HG03103 (cell line): Measurements from ENCODE around the gene CATSPER3.

ENCODE experiments used
- ATAC-seq: cut with Tn5 transposase; IDR thresholded peaks from one replicate; pipeline ENCODE4 v1.9.1; 2021; ENCODE audit warnings: low read depth; ENCODE audit not compliant: unreplicated experiment

Gene CATSPER3

GRCh38 chr5:135009736-135010501, 42.2 kb downstream of the CATSPER3 start:
- no peak for ATAC-seq

- no peak for ATAC-seq
Observed at GRCh38 chr5:135010502-135011354, 43.0 kb downstream of the CATSPER3 start.

DNA sequence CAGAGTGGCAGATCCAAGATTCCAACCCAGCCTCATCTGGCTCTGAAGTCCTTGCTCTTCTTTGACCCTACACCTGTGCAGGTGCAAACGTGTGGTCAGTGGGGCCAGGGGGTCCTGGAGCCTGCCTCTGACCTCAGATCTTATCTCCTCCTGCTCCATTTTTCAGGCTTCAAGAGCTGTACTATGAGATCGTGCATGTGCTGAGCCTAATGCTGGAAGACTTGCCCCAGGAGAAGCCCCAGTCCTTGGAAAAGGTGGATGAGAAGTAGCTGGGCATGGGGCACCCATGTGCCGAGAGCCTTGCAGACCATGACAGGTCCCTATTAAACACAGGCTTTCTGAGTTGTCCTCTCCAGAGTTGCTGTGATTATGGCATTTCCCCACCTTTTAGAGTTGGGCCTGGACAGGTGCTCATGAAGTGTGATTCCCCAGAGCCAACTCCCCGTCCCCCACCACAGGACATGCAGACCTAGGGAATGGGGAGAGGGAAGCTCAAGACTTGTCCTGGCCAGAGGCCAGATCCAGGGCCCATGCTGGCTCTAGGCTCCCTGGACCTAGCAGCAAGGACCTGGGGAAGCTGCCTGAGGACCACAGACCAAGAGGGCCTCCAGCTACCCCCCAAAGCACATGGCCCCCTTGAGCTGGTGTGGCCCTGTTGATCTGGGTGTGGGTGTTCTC, 43.8 kb downstream of the CATSPER3 start:
- no peak for ATAC-seq

GRCh38 chr5:135012033-135012588, 44.4 kb downstream of the CATSPER3 start:
- ATAC-seq = no peak

- ATAC-seq = no peak
Observed at GRCh38 chr5:135012951-135013391, 45.3 kb downstream of the CATSPER3 start.

GRCh38 chr5:135013445-135013844, 45.7 kb downstream of the CATSPER3 start:
- no peak for ATAC-seq

DNA sequence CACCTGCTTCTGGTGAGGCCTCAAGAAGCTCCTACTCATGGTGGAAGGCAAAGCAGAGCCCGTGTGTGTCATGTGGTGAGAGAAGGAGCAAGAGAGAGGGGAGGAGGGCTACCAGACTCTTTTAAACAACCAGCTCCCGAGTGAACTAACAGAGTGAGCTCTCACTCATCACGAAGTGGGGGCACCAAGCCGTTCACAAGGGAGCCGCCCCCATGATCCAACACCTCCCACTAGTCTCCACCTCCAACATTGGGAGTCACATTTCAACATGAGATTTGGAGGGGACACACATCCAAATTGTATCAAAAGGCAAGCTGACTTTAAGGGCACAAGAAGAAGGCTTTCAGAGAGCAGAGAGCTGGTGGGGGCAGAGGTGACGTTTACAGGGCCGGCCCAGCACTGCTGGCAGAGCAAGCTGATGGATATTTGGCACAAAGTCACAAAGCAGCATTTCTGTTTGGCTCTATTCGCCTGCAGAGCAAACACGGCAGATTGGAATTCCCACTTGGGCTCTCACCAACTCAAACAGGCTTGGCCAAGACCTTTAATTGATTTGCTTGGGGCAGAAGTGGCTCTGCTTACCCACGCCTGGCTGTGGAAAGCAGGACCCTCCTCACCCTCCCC, 46.4 kb downstream of the CATSPER3 start:
- no peak for ATAC-seq

- no peak for ATAC-seq
Observed at GRCh38 chr5:135015942-135016341, 48.2 kb downstream of the CATSPER3 start.

DNA sequence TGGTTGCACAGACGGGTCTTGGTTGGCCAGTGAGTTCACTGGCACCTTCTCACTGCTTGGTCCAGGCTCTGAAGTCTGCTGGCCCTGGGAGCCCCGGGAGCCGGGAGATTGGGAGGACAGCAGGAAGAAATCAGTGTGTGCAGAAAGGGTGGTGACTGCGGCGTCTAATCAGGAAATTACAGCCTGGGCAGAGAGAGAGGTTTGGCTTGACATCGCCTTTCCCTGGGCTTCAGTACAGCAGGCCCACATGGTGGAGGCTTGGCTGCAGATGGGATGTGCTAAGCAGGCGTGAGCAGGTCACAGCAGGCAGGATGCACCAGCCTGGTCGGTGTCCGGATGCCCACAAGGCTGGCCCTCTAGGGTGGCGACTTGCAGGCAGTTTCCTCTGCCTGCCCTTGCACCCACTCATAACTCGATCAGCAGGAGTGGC, 49.2 kb downstream of the CATSPER3 start:
- no peak for ATAC-seq

DNA sequence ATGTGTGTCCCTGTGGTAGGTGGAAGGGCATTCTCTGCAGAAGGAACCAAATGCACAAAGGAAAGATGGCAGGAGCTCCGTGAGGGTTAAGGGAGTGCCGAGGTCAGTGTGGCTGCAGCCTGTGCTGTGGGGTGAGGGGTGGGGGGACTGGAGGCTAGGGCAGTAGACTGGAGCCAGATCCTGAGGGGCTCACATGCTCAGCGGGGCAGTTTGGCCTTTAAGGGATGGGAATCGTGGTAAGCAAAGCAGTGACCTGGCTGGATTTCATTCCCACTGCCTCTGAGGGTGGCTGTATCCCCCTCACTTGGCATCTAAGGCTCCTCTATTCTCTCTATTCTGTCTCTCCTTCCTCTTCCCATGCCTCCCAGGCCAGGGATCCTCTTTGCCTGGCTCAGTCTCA, 50.8 kb downstream of the CATSPER3 start:
- ATAC-seq = no peak

DNA sequence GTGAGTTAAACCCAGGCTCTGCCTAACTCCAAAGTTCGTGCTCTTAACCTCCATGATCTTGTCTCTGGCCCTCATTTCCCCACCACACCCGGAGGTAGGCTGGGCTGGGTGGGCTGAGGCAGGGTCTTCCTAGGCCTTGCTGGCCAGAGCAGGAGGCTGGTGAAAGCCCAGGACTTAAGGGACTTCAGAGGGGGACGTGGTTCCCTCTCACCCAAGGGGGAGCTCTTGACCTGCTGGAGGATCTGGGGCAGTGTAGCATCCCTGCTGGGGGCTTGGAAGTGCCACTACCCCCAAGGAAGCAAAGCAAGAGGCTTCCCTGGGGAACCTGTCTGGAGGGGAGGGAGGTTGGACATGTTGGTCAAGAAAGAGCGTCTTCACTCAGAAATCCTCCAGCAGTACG, 51.6 kb downstream of the CATSPER3 start:
- ATAC-seq = no peak

DNA sequence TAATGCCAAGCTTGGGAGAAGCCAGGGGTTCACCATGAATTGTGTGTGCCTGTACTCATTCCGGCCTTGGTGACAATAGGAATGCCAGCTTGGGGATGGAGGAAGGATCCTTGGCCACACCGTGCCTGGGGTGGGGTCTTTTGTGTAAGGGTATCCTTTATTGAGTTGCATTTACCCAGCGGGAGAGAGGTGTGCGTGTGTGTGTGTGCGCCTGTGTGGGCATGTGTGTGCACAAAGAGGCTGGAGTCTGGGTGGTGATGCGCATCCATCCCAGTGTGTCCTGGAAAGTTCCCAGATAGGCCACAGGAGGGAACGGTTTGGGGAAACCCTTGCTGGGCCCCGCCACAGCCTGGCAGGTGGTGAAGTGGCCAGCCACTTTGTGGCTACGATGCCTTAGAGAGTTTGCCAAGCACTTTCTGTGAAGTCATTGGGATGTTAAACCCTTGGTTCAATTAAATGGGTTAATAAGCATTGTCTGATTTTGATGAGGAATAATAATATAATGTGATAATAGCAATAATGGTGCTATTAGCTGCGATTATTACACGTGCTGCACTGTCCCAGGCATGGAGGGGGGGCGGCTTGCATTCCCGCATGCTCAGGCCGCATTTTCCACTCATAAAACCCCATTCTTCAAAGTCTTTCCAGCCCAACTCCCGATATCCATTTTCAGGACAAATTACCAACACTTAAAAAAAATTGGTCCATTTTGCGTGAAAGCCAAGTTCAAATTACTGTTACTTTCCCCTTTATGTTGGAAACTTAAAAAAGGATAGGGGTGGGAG, 52.6 kb downstream of the CATSPER3 start:
- no peak for ATAC-seq

DNA sequence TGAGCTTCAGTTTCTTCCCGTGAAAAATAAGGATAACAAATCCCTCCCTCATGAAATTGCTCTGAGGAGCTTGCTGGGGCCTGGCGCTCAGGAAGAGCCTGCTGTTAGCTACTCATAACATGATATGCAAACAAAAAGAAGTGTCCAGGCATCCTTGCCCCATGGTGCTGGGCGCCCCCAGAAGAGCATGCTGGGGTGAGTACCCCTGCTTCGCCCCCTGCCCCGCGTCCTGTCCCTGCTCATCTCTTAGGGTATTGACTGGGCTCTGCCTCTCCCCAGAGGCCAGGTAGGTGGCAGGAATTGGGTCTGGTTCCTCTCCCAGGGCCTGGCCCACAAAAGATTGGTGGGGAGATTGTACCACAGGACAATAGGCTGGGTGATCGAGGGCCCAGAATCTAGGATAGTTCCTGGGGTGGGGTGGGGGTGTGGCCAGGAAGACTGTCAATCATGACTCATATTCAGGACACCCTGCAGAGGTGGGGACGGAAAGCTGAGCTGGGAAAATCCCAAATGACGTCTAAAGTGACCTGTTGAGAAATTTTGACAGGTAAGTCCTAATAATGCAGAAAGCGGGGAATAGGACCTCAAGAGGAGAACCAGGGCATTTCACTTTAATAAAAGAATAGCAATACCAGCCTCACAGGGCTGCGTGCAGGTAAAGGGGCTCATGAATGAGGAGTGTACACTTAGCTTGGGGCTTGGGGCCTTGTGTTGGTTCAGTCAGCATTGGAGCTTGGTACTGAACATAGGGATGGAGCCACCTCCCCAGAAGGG, 57.4 kb downstream of the CATSPER3 start:
- ATAC-seq = no peak

DNA sequence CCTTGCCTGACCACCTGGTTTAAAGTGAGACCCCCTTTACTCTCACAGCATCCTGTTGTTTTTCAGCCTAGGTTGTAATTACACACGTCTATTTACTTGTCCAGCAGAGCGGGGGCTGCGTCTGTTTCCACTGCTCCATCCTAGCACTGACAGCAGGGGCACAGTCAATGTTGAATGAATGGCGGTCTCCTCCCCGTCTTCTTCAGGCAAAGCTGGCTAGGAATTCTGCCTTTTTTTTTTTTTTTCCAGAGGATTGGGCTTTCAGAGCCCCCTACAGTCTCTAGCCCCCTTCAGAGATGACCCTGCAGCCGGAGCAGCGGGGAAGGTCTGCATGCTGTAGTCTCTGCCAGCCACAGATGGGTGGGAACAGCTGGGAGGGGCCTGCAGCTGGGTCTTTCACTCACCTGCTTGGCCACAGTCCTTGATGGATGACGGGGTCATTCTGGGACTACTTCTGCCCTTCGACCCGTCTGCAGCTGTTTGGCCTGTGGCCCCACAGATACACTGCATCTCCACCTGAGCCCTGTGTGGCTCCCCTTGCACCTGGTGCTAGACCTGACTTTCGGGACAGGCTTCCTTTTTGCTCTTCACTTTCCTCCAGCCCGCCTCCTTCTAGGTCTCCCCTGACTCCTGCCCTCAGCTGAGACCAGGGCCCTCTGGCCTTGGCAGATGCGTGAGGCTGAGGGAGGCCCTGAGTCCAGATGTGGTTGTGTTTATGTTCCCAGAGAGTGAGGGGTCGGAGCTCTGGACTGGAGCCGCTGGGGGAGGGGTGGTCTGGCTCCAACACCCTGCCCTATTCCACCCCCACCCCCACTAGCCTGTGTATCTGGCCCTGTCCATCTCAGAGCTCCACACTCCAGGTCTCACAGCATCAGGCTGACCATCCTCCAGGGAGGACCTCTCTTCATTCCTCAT, 58.3 kb downstream of the CATSPER3 start:
- no peak for ATAC-seq

DNA sequence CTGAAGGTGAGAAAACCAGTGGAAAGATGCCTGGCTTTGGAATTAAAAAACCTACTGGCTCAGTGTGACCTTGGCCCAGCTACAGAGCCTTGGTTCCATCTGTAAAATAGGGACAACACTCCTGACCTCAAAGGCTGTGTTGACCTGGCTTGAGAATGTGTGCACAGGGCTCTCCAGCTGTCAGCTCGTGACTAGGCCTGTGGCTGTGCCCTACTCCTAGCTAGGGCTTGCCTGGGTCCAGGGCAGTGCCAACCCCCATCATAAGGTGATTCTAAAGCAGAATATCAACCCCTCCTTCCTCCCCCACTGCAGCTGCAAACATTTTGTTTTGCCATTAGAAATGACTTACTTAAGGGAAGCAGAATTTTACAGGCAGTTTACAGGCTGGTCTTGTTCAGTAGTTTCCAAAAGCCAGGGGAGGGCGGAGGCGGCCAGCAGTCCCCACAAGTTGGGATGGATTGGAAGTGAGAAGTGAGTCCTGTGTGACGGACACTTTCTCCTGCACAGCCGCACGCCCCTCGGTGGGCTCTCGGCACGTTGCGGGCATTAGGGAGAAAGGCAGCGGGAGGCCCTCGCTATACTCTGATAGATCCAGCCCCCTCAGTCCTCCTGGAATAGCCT, 59.0 kb downstream of the CATSPER3 start:
- no peak for ATAC-seq

DNA sequence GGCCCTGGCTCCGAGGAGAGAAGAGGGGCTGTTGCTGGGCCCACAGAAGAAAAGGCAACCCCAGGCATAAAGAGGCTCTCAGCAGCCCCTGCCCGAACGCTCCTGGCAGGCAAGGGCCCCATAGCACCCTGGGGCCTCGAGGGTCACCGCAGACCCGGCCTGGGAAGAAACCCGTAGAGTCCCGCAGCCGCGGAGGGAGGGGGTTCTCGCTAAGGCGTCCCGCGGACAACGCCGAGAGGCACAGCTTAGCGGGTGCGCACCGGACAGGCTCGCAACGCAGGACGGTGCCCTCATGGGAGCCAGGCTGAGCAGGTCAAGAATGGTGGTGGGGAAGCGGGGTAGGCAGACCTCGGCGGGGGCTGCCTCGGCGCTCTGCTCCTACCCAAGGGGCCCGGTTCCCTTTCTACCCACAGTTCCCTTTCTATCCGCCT, 59.6 kb downstream of the CATSPER3 start:
- no peak for ATAC-seq
